ENCODE data around the gene FANCC.

- TF ChIP-seq TAF1 (IDR thresholded peaks at IDR 0.05; ENCODE audit: borderline replicate concordance, low read depth, low read length) (no peak), PBX3 (IDR thresholded peaks at IDR 0.05) (no peak), RAD21 (IDR thresholded peaks at IDR 0.05; ENCODE audit: low read length) (no peak), RFX5 (IDR thresholded peaks at IDR 0.05; ENCODE audit: low read length) (no peak)
- TF ChIP-seq, protein P1, sequence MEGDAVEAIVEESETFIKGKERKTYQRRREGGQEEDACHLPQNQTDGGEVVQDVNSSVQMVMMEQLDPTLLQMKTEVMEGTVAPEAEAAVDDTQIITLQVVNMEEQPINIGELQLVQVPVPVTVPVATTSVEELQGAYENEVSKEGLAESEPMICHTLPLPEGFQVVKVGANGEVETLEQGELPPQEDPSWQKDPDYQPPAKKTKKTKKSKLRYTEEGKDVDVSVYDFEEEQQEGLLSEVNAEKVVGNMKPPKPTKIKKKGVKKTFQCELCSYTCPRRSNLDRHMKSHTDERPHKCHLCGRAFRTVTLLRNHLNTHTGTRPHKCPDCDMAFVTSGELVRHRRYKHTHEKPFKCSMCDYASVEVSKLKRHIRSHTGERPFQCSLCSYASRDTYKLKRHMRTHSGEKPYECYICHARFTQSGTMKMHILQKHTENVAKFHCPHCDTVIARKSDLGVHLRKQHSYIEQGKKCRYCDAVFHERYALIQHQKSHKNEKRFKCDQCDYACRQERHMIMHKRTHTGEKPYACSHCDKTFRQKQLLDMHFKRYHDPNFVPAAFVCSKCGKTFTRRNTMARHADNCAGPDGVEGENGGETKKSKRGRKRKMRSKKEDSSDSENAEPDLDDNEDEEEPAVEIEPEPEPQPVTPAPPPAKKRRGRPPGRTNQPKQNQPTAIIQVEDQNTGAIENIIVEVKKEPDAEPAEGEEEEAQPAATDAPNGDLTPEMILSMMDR (IDR thresholded peaks at IDR 0.05): no peak
Measured at GRCh38 chr9:95213117-95213516, 104.4 kb downstream of the FANCC start.
